Esophagus squamous epithelium (tissue), 4 donors: ENCODE data around the gene DGAT2L6.

Experiments
- CTCF ChIP-seq, 6 experiments: fragments of 450-650 bp in 4 of 6; fragments of 200-600 bp in 2 of 6; sonication (generic) in 2 of 6; IDR thresholded peaks; one replicate each; pipeline ENCODE4 v1.5.1; 2016 to 2019; ENCODE audit warnings: antibody characterized with exemption in 6 of 6, mild to moderate bottlenecking in 4 of 6, moderate library complexity in 4 of 6
- POLR2A ChIP-seq, 4 donors: fragments of 450-650 bp; IDR thresholded peaks; one replicate each; pipeline ENCODE4 v1.6.1; 2017; ENCODE audit warnings: antibody characterized with exemption in 4 of 4, mild to moderate bottlenecking in 4 of 4, moderate library complexity in 3 of 4

GRCh38 chrX:70241501-70241900, 64.2 kb downstream of the DGAT2L6 start:
- TF ChIP-seq CTCF (IDR thresholded peaks at IDR 0.05) (no peak), POLR2A (IDR thresholded peaks at IDR 0.05) (no peak)
